Neural progenitor cell (in vitro differentiated cells): ENCODE measurements around the gene PRR15L.

ENCODE experiments used
- CTCF ChIP-seq: fragments of 200-600 bp; sonication (generic); IDR thresholded peaks from 2 replicates; pipeline ENCODE4 v1.5.1; 2017; ENCODE audit warnings: antibody characterized with exemption, mild to moderate bottlenecking
- EZH2 ChIP-seq: fragments of 200-600 bp; sonication (generic); IDR thresholded peaks from 2 replicates; pipeline ENCODE4 v1.6.1; 2017; ENCODE audit warnings: antibody characterized with exemption, mild to moderate bottlenecking, moderate library complexity
- EZH2phosphoT487 ChIP-seq: fragments of 200-600 bp; sonication (generic); IDR thresholded peaks from 2 replicates; pipeline ENCODE4 v1.6.1; 2017; ENCODE audit warnings: antibody characterized with exemption

DNA sequence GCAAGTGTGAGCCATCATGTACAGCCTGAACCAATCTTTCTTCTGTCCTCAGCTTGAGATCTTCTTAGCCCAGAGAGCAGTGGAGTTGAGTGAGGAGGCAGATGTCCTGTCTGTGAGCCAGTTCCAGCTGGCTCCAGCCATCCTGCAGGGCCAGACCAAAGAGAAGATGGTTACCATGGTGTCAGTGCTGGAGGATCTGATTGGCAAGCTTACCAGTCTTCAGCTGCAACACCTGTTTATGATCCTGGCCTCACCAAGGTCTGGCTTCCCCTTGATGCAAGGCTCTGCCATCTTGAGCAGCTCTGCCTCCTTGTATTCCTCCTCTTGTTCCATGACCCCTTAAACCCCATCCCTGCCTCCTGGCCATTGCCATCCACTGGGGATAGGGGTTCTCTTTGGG lies 22.9 kb upstream of the PRR15L start:
- TF ChIP-seq CTCF (no peak), EZH2 (no peak), EZH2phosphoT487 (no peak)
